ENCODE data around the gene MYO15B. TPM values are rescaled to one million over a fixed set of nuclear protein-coding genes. Genes with fewer than 3 reads are reported as not detected.

The MYO15B gene
- total and polyA plus RNA-seq, 2 experiments from 2014 or later: 21.3 to 101 TPM

GRCh38 chr17:75658237-75658636, 70.6 kb downstream of the MYO15B start:
- H3K36me3 ChIP-seq: peaks cover 31% of the 10 kb centered on the region

GRCh38 chr17:75661531-75661930, 73.9 kb downstream of the MYO15B start:
- Histone ChIP-seq H3K36me3 (peaks cover 21% of the 10 kb centered on the region), H3K4me1 (ENCODE audit: low read depth) (peaks cover 3% of the 10 kb centered on the region), H3K27me3 (no peaks in the 10 kb centered on the region), H3K4me3 (no peak overlapping the region), H3K9me3 (ENCODE audit: low read depth) (no peaks in the 10 kb centered on the region), H3K27ac (no peak overlapping the region)
- DNase-seq (ENCODE audit: low read depth in 1 of 2, low spot score in 1 of 2): no peak
- no peak for TF ChIP-seq CTCF (IDR thresholded peaks at IDR 0.05; ENCODE audit: low read depth, low read length)

More at GRCh38 chr17:75658237-75658636, 70.6 kb downstream of the MYO15B start:
- no peak for DNase-seq (ENCODE audit: low read depth in 1 of 2, low spot score in 1 of 2)
- Histone ChIP-seq H3K27me3 (no peaks in the 10 kb centered on the region), H3K9me3 (ENCODE audit: low read depth) (no peaks in the 10 kb centered on the region), H3K27ac (no peak overlapping the region), H3K4me3 (no peak overlapping the region), H3K4me1 (ENCODE audit: low read depth) (no peaks in the 10 kb centered on the region)
- no peak for TF ChIP-seq CTCF (IDR thresholded peaks at IDR 0.05; ENCODE audit: low read depth, low read length)

- H3K9me3 ChIP-seq (ENCODE audit: low read depth): no peaks in the 10 kb centered on the region
- H3K27ac ChIP-seq: no peak overlapping the region
- no peaks in the 10 kb centered on the region for H3K27me3 ChIP-seq
- H3K4me1 ChIP-seq (ENCODE audit: low read depth): peaks cover 3% of the 10 kb centered on the region
- peaks cover 21% of the 10 kb centered on the region for H3K36me3 ChIP-seq
- no peak for DNase-seq (ENCODE audit: low read depth in 1 of 2, low spot score in 1 of 2)
- H3K4me3 ChIP-seq: no peak overlapping the region
- TF ChIP-seq CTCF (IDR thresholded peaks at IDR 0.05; ENCODE audit: low read depth, low read length): no peak
Observed at GRCh38 chr17:75662511-75662910, 74.9 kb downstream of the MYO15B start.

- H3K4me3 ChIP-seq: no peak overlapping the region
- DNase-seq (ENCODE audit: low read depth in 1 of 2, low spot score in 1 of 2): no peak
- H3K9me3 ChIP-seq (ENCODE audit: low read depth): no peaks in the 10 kb centered on the region
- H3K27me3 ChIP-seq: no peaks in the 10 kb centered on the region
- peaks cover 7% of the 10 kb centered on the region for H3K4me1 ChIP-seq (ENCODE audit: low read depth)
- TF ChIP-seq CTCF (IDR thresholded peaks at IDR 0.05; ENCODE audit: low read depth, low read length): no peak
- peaks cover 18% of the 10 kb centered on the region for H3K36me3 ChIP-seq
- H3K27ac ChIP-seq: no peak overlapping the region
Observed at GRCh38 chr17:75664099-75664549, 76.5 kb downstream of the MYO15B start.

- Histone ChIP-seq H3K27ac (no peak overlapping the region), H3K4me1 (ENCODE audit: low read depth) (peaks cover 7% of the 10 kb centered on the region), H3K36me3 (peaks cover 26% of the 10 kb centered on the region), H3K4me3 (peak overlapping the region; percentile 66), H3K27me3 (no peaks in the 10 kb centered on the region), H3K9me3 (ENCODE audit: low read depth) (no peaks in the 10 kb centered on the region)
- TF ChIP-seq CTCF (IDR thresholded peaks at IDR 0.05; ENCODE audit: low read depth, low read length): no peak
- no peak for DNase-seq (ENCODE audit: low read depth in 1 of 2, low spot score in 1 of 2)
Observed at GRCh38 chr17:75665981-75666380, 78.4 kb downstream of the MYO15B start.
